Measurements from ENCODE around the gene TMEM131L. TPM values are rescaled to one million over a fixed set of nuclear protein-coding genes. Genes with fewer than 3 reads are reported as not detected.

Gene TMEM131L
- total and polyA plus RNA-seq, 9 donors, result 3.6 to 18.4 (median 10.7) TPM

- no peak for TF ChIP-seq EP300 (IDR thresholded peaks at IDR 0.05)
- no peak for TF ChIP-seq POLR2A (IDR thresholded peaks at IDR 0.05)
- TF ChIP-seq CTCF (IDR thresholded peaks at IDR 0.05), result no peak
- no peaks in the 10 kb centered on the region for H3K9me3 ChIP-seq
- no peaks in the 10 kb centered on the region for H3K4me1 ChIP-seq (ENCODE audit: insufficient read depth)
- H3K27me3 ChIP-seq, result no peaks in the 10 kb centered on the region
- no peak for DNase-seq
- intact Hi-C loops (cut with DNase I), result no loop called here
- H3K36me3 ChIP-seq, result no peaks in the 10 kb centered on the region
- 89 to 90% (median 89%) methylated on average over 4 of the region's 4 CpGs for WGBS, 3 donors
- H3K27ac ChIP-seq, result no peak overlapping the region
- H3K4me3 ChIP-seq, result no peak overlapping the region
Observed at GRCh38 chr4:153426207-153426885, 39.8 kb upstream of the TMEM131L start.

GRCh38 chr4:153427363-153428071 is 38.6 kb upstream of the TMEM131L start:
- H3K27ac ChIP-seq, result no peak overlapping the region
- H3K27me3 ChIP-seq, result no peaks in the 10 kb centered on the region
- no peaks in the 10 kb centered on the region for H3K9me3 ChIP-seq
- DNase-seq, result no peak
- TF ChIP-seq EP300 (IDR thresholded peaks at IDR 0.05) (no peak), CTCF (IDR thresholded peaks at IDR 0.05) (no peak)
- H3K4me1 ChIP-seq (ENCODE audit: insufficient read depth), result no peaks in the 10 kb centered on the region
- H3K4me3 ChIP-seq, result no peak overlapping the region
- WGBS, 3 donors, result 96 to 97% (median 96%) methylated on average over 4 of the region's 4 CpGs
- H3K36me3 ChIP-seq, result no peaks in the 10 kb centered on the region
- intact Hi-C loops (cut with DNase I), result no loop called here

- TF ChIP-seq POLR2A (IDR thresholded peaks at IDR 0.05) (no peak), CTCF (IDR thresholded peaks at IDR 0.05) (no peak), EP300 (IDR thresholded peaks at IDR 0.05) (no peak)
- H3K4me3 ChIP-seq, result no peak overlapping the region
- H3K27ac ChIP-seq, result no peak overlapping the region
- no peaks in the 10 kb centered on the region for H3K27me3 ChIP-seq
- WGBS, 3 donors, result 20 to 25% (median 22%) methylated on average over 3 of the region's 3 CpGs
- no peaks in the 10 kb centered on the region for H3K9me3 ChIP-seq
- H3K36me3 ChIP-seq, result no peaks in the 10 kb centered on the region
- no peak for DNase-seq
- no peaks in the 10 kb centered on the region for H3K4me1 ChIP-seq (ENCODE audit: insufficient read depth)
- intact Hi-C loops (cut with DNase I), result no loop called here
Observed at GRCh38 chr4:153428941-153429475, 37.2 kb upstream of the TMEM131L start.

GRCh38 chr4:153432965-153433753 is 33.0 kb upstream of the TMEM131L start:
- H3K4me3 ChIP-seq, result no peak overlapping the region
- H3K9me3 ChIP-seq, result no peaks in the 10 kb centered on the region
- H3K27me3 ChIP-seq, result no peaks in the 10 kb centered on the region
- no peak overlapping the region for H3K27ac ChIP-seq
- peak in 3 of 5 donors; percentile 21 to 23 (median 22) for DNase-seq
- intact Hi-C loops (cut with DNase I), result no loop called here
- no peaks in the 10 kb centered on the region for H3K36me3 ChIP-seq
- WGBS, 3 donors, result 72 to 75% (median 74%) methylated on average over 12 of the region's 12 CpGs
- no peaks in the 10 kb centered on the region for H3K4me1 ChIP-seq (ENCODE audit: insufficient read depth)
- TF ChIP-seq POLR2A (IDR thresholded peaks at IDR 0.05) (no peak), EP300 (IDR thresholded peaks at IDR 0.05) (no peak), CTCF (IDR thresholded peaks at IDR 0.05) (peak in 1 of 3 donors; percentile 22)
